GM12864 (cell line): ENCODE results near the gene NFIB.
A peak's percentile ranks its signal among the peaks of the same experiment; 100 is the strongest.

Source experiments
- DNase-seq: peaks from one replicate; pipeline ENCODE4 v3.0.0-alpha.2; 2011; ENCODE audit warnings: low read depth
- H3K4me3 ChIP-seq: 2 replicates; pipeline ENCODE4 v1.5.1; 2011; ENCODE audit warnings: mild to moderate bottlenecking, low read depth, low read length, control low read depth
- CTCF ChIP-seq: IDR thresholded peaks from 2 replicates; pipeline ENCODE4 v1.5.1; 2011; ENCODE audit warnings: low read depth, mild to moderate bottlenecking, moderate library complexity, low read length, control low read depth, inconsistent platforms; ENCODE audit errors: missing control alignments

NFIB gene

GRCh38 chr9:14315875-14316601 lies 2.1 kb upstream of the NFIB start:
- H3K4me3 ChIP-seq: no peak overlapping the region
- TF ChIP-seq CTCF: no peak
- no peak for DNase-seq

GRCh38 chr9:14314929-14315874 lies 1.3 kb upstream of the NFIB start:
- DNase-seq: no peak

GRCh38 chr9:14314424-14314928 lies 535 bp upstream of the NFIB start:
- TF ChIP-seq CTCF: no peak
- peak overlapping the region; percentile 29 for H3K4me3 ChIP-seq
- DNase-seq: no peak

More at GRCh38 chr9:14314929-14315874, 1.3 kb upstream of the NFIB start:
- TF ChIP-seq CTCF: no peak
- peak overlapping the region; percentile 29 for H3K4me3 ChIP-seq

- no peak for DNase-seq
- no peak for TF ChIP-seq CTCF
- H3K4me3 ChIP-seq: no peak overlapping the region
Observed at GRCh38 chr9:14313378-14313940, 482 bp downstream of the NFIB start.

GRCh38 chr9:14312719-14313377 lies 1.1 kb downstream of the NFIB start:
- no peak for TF ChIP-seq CTCF
- no peak overlapping the region for H3K4me3 ChIP-seq
- no peak for DNase-seq

- TF ChIP-seq CTCF: no peak
- no peak for DNase-seq
- H3K4me3 ChIP-seq: no peak overlapping the region
Observed at GRCh38 chr9:14311956-14312685, 1.8 kb downstream of the NFIB start.
